KOPT-K1 (cell line): ENCODE results near the gene HORMAD2.

Experiments
- H3K27ac ChIP-seq: fragments of 200-600 bp; sonication (generic); 2 replicates; pipeline ENCODE4 v1.5.1; 2016; ENCODE audit warnings: antibody characterized with exemption, mild to moderate bottlenecking, low read depth, low read length; ENCODE audit not compliant: poor library complexity, severe bottlenecking
- H3K36me3 ChIP-seq: fragments of 200-600 bp; sonication (generic); 2 replicates; pipeline ENCODE4 v1.5.1; 2017; ENCODE audit warnings: antibody characterized with exemption, mild to moderate bottlenecking, low read length, moderate library complexity; ENCODE audit not compliant: insufficient read depth
- H3K9me3 ChIP-seq: fragments of 200-600 bp; sonication (generic); 2 replicates; pipeline ENCODE4 v1.5.1; 2017; ENCODE audit warnings: antibody characterized with exemption, low read length, mild to moderate bottlenecking; ENCODE audit not compliant: insufficient read depth, poor library complexity, severe bottlenecking

HORMAD2 gene

GRCh38 chr22:30079952-30080533 is at the start of gene HORMAD2:
HORMAD2 (plus strand) TSS chr22:30080464; CDS start chr22:30093953, 13,489 bp downstream.
- Histone ChIP-seq H3K36me3 (no peaks in the 10 kb centered on the region), H3K27ac (peak within 1 kb of the TSS; percentile 55), H3K9me3 (no peaks in the 10 kb centered on the region)

- Histone ChIP-seq H3K27ac (no peak overlapping the region), H3K36me3 (peaks cover 24% of the 10 kb centered on the region; the same call in 1 of the 2 replicates)
Observed at GRCh38 chr22:30031328-30031727, 48.9 kb upstream of the HORMAD2 start.

GRCh38 chr22:30031764-30032455 is 48.4 kb upstream of the HORMAD2 start:
- Histone ChIP-seq H3K9me3 (no peaks in the 10 kb centered on the region), H3K27ac (no peak overlapping the region), H3K36me3 (peaks cover 18% of the 10 kb centered on the region; the same call in 1 of the 2 replicates)

More at GRCh38 chr22:30031328-30031727, 48.9 kb upstream of the HORMAD2 start:
- no peaks in the 10 kb centered on the region for H3K9me3 ChIP-seq

- H3K27ac ChIP-seq: no peak overlapping the region
- no peaks in the 10 kb centered on the region for H3K9me3 ChIP-seq
Observed at GRCh38 chr22:30033137-30033536, 47.1 kb upstream of the HORMAD2 start.

GRCh38 chr22:30033901-30034300 is 46.4 kb upstream of the HORMAD2 start:
- Histone ChIP-seq H3K9me3 (no peaks in the 10 kb centered on the region), H3K27ac (no peak overlapping the region), H3K36me3 (peaks cover under 1% of the 10 kb centered on the region; the same call in 1 of the 2 replicates)

More at GRCh38 chr22:30033137-30033536, 47.1 kb upstream of the HORMAD2 start:
- peaks cover 8% of the 10 kb centered on the region; the same call in 1 of the 2 replicates for H3K36me3 ChIP-seq

- Histone ChIP-seq H3K36me3 (no peaks in the 10 kb centered on the region), H3K9me3 (no peaks in the 10 kb centered on the region), H3K27ac (no peak overlapping the region)
Observed at GRCh38 chr22:30036656-30037055, 43.6 kb upstream of the HORMAD2 start.

GRCh38 chr22:30038219-30038618 is 42.0 kb upstream of the HORMAD2 start:
- no peak overlapping the region for H3K27ac ChIP-seq
- H3K9me3 ChIP-seq: no peaks in the 10 kb centered on the region
- H3K36me3 ChIP-seq: no peaks in the 10 kb centered on the region

GRCh38 chr22:30040499-30041260 is 39.6 kb upstream of the HORMAD2 start:
- H3K9me3 ChIP-seq: no peaks in the 10 kb centered on the region
- H3K36me3 ChIP-seq: no peaks in the 10 kb centered on the region
- no peak overlapping the region for H3K27ac ChIP-seq

GRCh38 chr22:30041475-30041874 is 38.8 kb upstream of the HORMAD2 start:
- Histone ChIP-seq H3K27ac (no peak overlapping the region), H3K9me3 (no peaks in the 10 kb centered on the region), H3K36me3 (no peaks in the 10 kb centered on the region)

GRCh38 chr22:30041881-30042280 is 38.4 kb upstream of the HORMAD2 start:
- Histone ChIP-seq H3K36me3 (no peaks in the 10 kb centered on the region), H3K9me3 (no peaks in the 10 kb centered on the region), H3K27ac (no peak overlapping the region)

GRCh38 chr22:30043161-30043560 is 37.1 kb upstream of the HORMAD2 start:
- no peaks in the 10 kb centered on the region for H3K9me3 ChIP-seq
- H3K27ac ChIP-seq: no peak overlapping the region
- H3K36me3 ChIP-seq: no peaks in the 10 kb centered on the region

- H3K27ac ChIP-seq: no peak overlapping the region
- no peaks in the 10 kb centered on the region for H3K36me3 ChIP-seq
- H3K9me3 ChIP-seq: no peaks in the 10 kb centered on the region
Observed at GRCh38 chr22:30044369-30044768, 35.9 kb upstream of the HORMAD2 start.

- H3K9me3 ChIP-seq: no peaks in the 10 kb centered on the region
- H3K36me3 ChIP-seq: no peaks in the 10 kb centered on the region
- no peak overlapping the region for H3K27ac ChIP-seq
Observed at GRCh38 chr22:30044881-30045493, 35.3 kb upstream of the HORMAD2 start.

- no peak overlapping the region for H3K27ac ChIP-seq
- no peaks in the 10 kb centered on the region for H3K36me3 ChIP-seq
- no peaks in the 10 kb centered on the region for H3K9me3 ChIP-seq
Observed at GRCh38 chr22:30045494-30045887, 34.8 kb upstream of the HORMAD2 start.
